Endothelial cell of umbilical vein (primary cell): ENCODE results near the gene MAP4K3. TPM values are rescaled to one million over a fixed set of nuclear protein-coding genes. Genes with fewer than 3 reads are reported as not detected.
A peak's percentile ranks its signal among the peaks of the same experiment; 100 is the strongest.

ENCODE experiments used
- BruUV-seq: library from RNA; stranded (reverse); fragments of 400-500 nt; replicated peaks from 2 replicates; lab custom pipeline; 2021; lab: Mats Ljungman, UMichigan
- CTCF ChIA-PET: fragments of 300-600, 350-600 bp; sonication (Branson Sonifier 250); formaldehyde crosslinking; loops from one replicate; lab custom pipeline; 2021; ENCODE audit warnings: antibody characterized with exemption, inconsistent platforms; lab: Charles Lee
- POLR2A ChIA-PET: fragments of 300-600, 350-600 bp; sonication (Branson Sonifier 250); formaldehyde crosslinking; loops from one replicate; lab custom pipeline; 2021; ENCODE audit warnings: antibody characterized with exemption, inconsistent platforms; lab: Charles Lee
- DNase-seq: peaks from one replicate; pipeline ENCODE4 v3.0.0-alpha.2; 2011; ENCODE audit warnings: low read depth, low spot score
- FAIRE-seq: peaks from 2 replicates; lab custom pipeline; 2011; peaks lifted over from hg19 to GRCh38; lab: Jason Lieb, UNC
- H2AFZ ChIP-seq: 2 replicates; pipeline ENCODE4 v1.6.0; 2012; ENCODE audit warnings: low read depth, low read length, control low read depth, inconsistent platforms
- H3K27ac ChIP-seq: 2 replicates; pipeline ENCODE4 v1.5.1; 2011; ENCODE audit warnings: low read depth, mild to moderate bottlenecking, control low read depth, low read length, moderate library complexity; ENCODE audit not compliant: insufficient read depth
- H3K27me3 ChIP-seq, 2 experiments: 2 replicates each; pipeline versions ENCODE4 v1.6.0 to v1.6.1; 2011; ENCODE audit warnings: low read length in 2 of 2, mixed read lengths in 1 of 2; ENCODE audit not compliant: control insufficient read depth in 2 of 2, insufficient read depth in 2 of 2
- H3K36me3 ChIP-seq, 2 experiments: 2 replicates in 1 of 2; 3 replicates in 1 of 2; pipeline ENCODE4 v1.5.1; 2011; ENCODE audit warnings: low read length in 2 of 2, mild to moderate bottlenecking in 1 of 2, moderate library complexity in 1 of 2; ENCODE audit not compliant: control insufficient read depth in 2 of 2, insufficient read depth in 2 of 2; ENCODE audit errors: extremely low read depth in 1 of 2
- H3K4me1 ChIP-seq: 3 replicates; pipeline ENCODE4 v1.5.1; 2011; ENCODE audit warnings: mild to moderate bottlenecking, low read length; ENCODE audit not compliant: control insufficient read depth, insufficient read depth; ENCODE audit errors: extremely low read depth
- H3K4me2 ChIP-seq: 2 replicates; pipeline ENCODE4 v1.6.1; 2011; ENCODE audit warnings: low read length, control low read depth, mixed read lengths; ENCODE audit not compliant: insufficient read depth
- H3K4me3 ChIP-seq, 3 experiments: fragments of 200-600 bp in 1 of 3; sonication (generic), shearing (Covaris generic) in 1 of 3; replicated peaks in 1 of 3; 2 replicates each; pipeline ENCODE4 v1.5.1; 2011 to 2016; ENCODE audit warnings: control low read depth in 3 of 3, low read length in 3 of 3, mild to moderate bottlenecking in 2 of 3, inconsistent platforms in 1 of 3, low read depth in 1 of 3, moderate library complexity in 1 of 3; ENCODE audit not compliant: insufficient read depth in 1 of 3
- H3K79me2 ChIP-seq: 2 replicates; pipeline ENCODE4 v1.6.0; 2012; ENCODE audit warnings: low read length, inconsistent platforms; ENCODE audit not compliant: control insufficient read depth, insufficient read depth
- H3K9ac ChIP-seq: replicated peaks from 2 replicates; pipeline ENCODE3; 2011; ENCODE audit warnings: low read length, control low read depth; ENCODE audit not compliant: insufficient read depth; ENCODE audit errors: extremely low read depth
- H3K9me1 ChIP-seq: replicated peaks from 3 replicates; pipeline ENCODE4 v1.6.0; 2011; ENCODE audit warnings: mild to moderate bottlenecking, low read length; ENCODE audit not compliant: control insufficient read depth, insufficient read depth; ENCODE audit errors: extremely low read depth
- H3K9me3 ChIP-seq: replicated peaks from 2 replicates; pipeline ENCODE4 v1.5.1; 2012; ENCODE audit warnings: low read length, inconsistent platforms; ENCODE audit not compliant: control insufficient read depth, insufficient read depth
- H4K20me1 ChIP-seq: replicated peaks from 2 replicates; pipeline ENCODE3; 2011; ENCODE audit warnings: mild to moderate bottlenecking, low read length; ENCODE audit not compliant: control insufficient read depth, insufficient read depth; ENCODE audit errors: extremely low read depth
- CTCF ChIP-seq, 2 donors: IDR thresholded peaks; 1 replicate in 1 of 2; 2 replicates in 1 of 2; pipeline ENCODE4 v1.5.1; 2011; ENCODE audit warnings: low read length in 2 of 2, mild to moderate bottlenecking in 2 of 2, moderate library complexity in 2 of 2, control low read depth in 1 of 2, inconsistent platforms in 1 of 2, low read depth in 1 of 2; ENCODE audit not compliant: insufficient read depth in 1 of 2; ENCODE audit errors: extremely low read depth in 1 of 2
- EZH2 ChIP-seq: IDR thresholded peaks from 2 replicates; pipeline ENCODE4 v1.6.1; 2012; ENCODE audit warnings: borderline replicate concordance, low read depth, mild to moderate bottlenecking, moderate library complexity, low read length, inconsistent platforms; ENCODE audit not compliant: severe bottlenecking
- FOS ChIP-seq: IDR thresholded peaks from 2 replicates; pipeline ENCODE4 v1.6.1; 2011; ENCODE audit warnings: mild to moderate bottlenecking, low read length, moderate library complexity, borderline replicate concordance; ENCODE audit not compliant: insufficient read depth
- GATA2 ChIP-seq: IDR thresholded peaks from 2 replicates; pipeline ENCODE4 v1.7.0; 2011; ENCODE audit warnings: low read depth, mild to moderate bottlenecking, moderate library complexity, mixed read lengths, low read length; ENCODE audit not compliant: insufficient read length, insufficient read depth
- JUN ChIP-seq: IDR thresholded peaks from 2 replicates; pipeline ENCODE4 v1.6.1; 2011; ENCODE audit warnings: borderline replicate concordance, low read depth; ENCODE audit not compliant: insufficient read length, insufficient read depth
- MAX ChIP-seq: IDR thresholded peaks from 2 replicates; pipeline ENCODE4 v1.6.1; 2011; ENCODE audit not compliant: insufficient read depth, insufficient read length
- MYC ChIP-seq: IDR thresholded peaks from one replicate; pipeline ENCODE4 v1.6.1; 2011; ENCODE audit warnings: mild to moderate bottlenecking, low read depth, low read length
- POLR2A ChIP-seq: IDR thresholded peaks from 2 replicates; pipeline ENCODE4 v1.6.1; 2012; ENCODE audit warnings: low read depth, mild to moderate bottlenecking, control low read depth, low read length
- POLR2AphosphoS5 ChIP-seq: IDR thresholded peaks from 2 replicates; pipeline ENCODE4 v1.6.1; 2012; ENCODE audit warnings: low read depth, mild to moderate bottlenecking, control low read depth, low read length, moderate library complexity; ENCODE audit not compliant: insufficient read depth
- dilution Hi-C: fragments of 300-500 bp; cut with MboI; formaldehyde crosslinking; loops from one replicate; pipeline ENCODE4 v1.15.0; 2019; ENCODE audit warnings: low sequenced_read_pairs; ENCODE audit not compliant: extremely low pct_ligation_motif_present
- intact Hi-C: fragments of 100-400 bp; cut with micrococcal nuclease; formaldehyde crosslinking; loops from one replicate; pipeline ENCODE4 v1.10.0; 2022
- polyA plus RNA-seq, 4 experiments: library from polyadenylated mRNA; depleted of rRNA in 3 of 4; stranded (reverse) in 3 of 4; unstranded in 1 of 4; fragments of >200 nt; gene quantifications; 2 replicates each; pipeline versions ENCODE4 v1.2.1 to v1.2.3, GENCODE V29; 2011 to 2012; ENCODE audit warnings: missing spikeins in 1 of 4
- total RNA-seq: library from RNA; stranded (reverse); gene quantifications from 2 replicates; pipeline ENCODE4 v1.2.3, GENCODE V29; 2021

The MAP4K3 gene
- total and polyA plus RNA-seq, 2 donors (not counting 3 experiments of a cell fraction or from before 2014, with no cell fraction given): 8.0 to 45.9 TPM

- CTCF ChIA-PET: interaction anchor here (1.0 kb wide), 3 partner anchors 14 to 46 kb away, joined by 3 read pairs; no protein-coding TSS in a partner anchor
These were observed 47.1 kb upstream of the MAP4K3 start for GRCh38 chr2:39484206-39484605.

More at GRCh38 chr2:39484206-39484605, 47.1 kb upstream of the MAP4K3 start:
- H3K4me1 ChIP-seq: peaks cover 58% of the 10 kb centered on the region
- no peaks in the 10 kb centered on the region for H3K79me2 ChIP-seq
- dilution Hi-C loops: no loop called here
- no peaks in the 10 kb centered on the region for H3K27me3 ChIP-seq
- H3K9me3 ChIP-seq: no peaks in the 10 kb centered on the region
- no peaks in the 10 kb centered on the region for H3K9me1 ChIP-seq
- H3K36me3 ChIP-seq: no peaks in the 10 kb centered on the region
- DNase-seq: peak; percentile 71
- intact Hi-C loops: loop anchor here (5.0 kb wide), 1 partner anchor 102 kb away; no protein-coding TSS in a partner anchor
- no peak for FAIRE-seq
- POLR2A ChIA-PET: no interaction called here
- no peak for TF ChIP-seq GATA2
- no peak for TF ChIP-seq CTCF (IDR thresholded peaks at IDR 0.05; ENCODE audit: extremely low read depth in 1 of 2, insufficient read depth in 1 of 2, low read depth in 1 of 2, low read length in 2 of 2)
- no peak for TF ChIP-seq JUN
- no peak for TF ChIP-seq POLR2AphosphoS5
- no peak for TF ChIP-seq MAX
- no peak for TF ChIP-seq POLR2A
- TF ChIP-seq FOS: no peak
- no peak for TF ChIP-seq EZH2
- TF ChIP-seq MYC: no peak
- H3K4me2 ChIP-seq: peak overlapping the region; percentile 87
- H3K9ac ChIP-seq: peak overlapping the region; percentile 51
- H3K27ac ChIP-seq: peak overlapping the region; percentile 81
- H4K20me1 ChIP-seq: no peaks in the 10 kb centered on the region
- no TSS peak for BruUV-seq
- H2AFZ ChIP-seq: peak overlapping the region; percentile 26
- no peak overlapping the region for H3K4me3 ChIP-seq
